GM06990 (cell line): ENCODE results near the gene EXTL1.

ENCODE experiments used
- DNase-seq: peaks from one replicate; pipeline ENCODE4 v3.0.0-alpha.2; 2011; ENCODE audit not compliant: insufficient read length; ENCODE audit errors: extremely low read depth
- H3K27me3 ChIP-seq: replicated peaks from 2 replicates; pipeline ENCODE4 v1.6.0; 2011; ENCODE audit warnings: low read length; ENCODE audit not compliant: control insufficient read depth, insufficient read depth
- H3K36me3 ChIP-seq: 2 replicates; pipeline ENCODE4 v1.5.1; 2011; ENCODE audit warnings: low read length; ENCODE audit not compliant: control insufficient read depth, insufficient read depth
- H3K4me3 ChIP-seq: replicated peaks from 2 replicates; pipeline ENCODE4 v1.5.1; 2011; ENCODE audit warnings: low read depth, mild to moderate bottlenecking, control low read depth, low read length
- CTCF ChIP-seq: IDR thresholded peaks from 2 replicates; pipeline ENCODE4 v1.5.1; 2011; ENCODE audit warnings: low read length, control low read depth, mild to moderate bottlenecking, inconsistent platforms; ENCODE audit not compliant: insufficient read depth, poor library complexity, severe bottlenecking

EXTL1 gene

GRCh38 chr1:26084091-26084561 lies 62.6 kb downstream of the EXTL1 start:
- Histone ChIP-seq H3K36me3 (no peaks in the 10 kb centered on the region), H3K27me3 (no peaks in the 10 kb centered on the region; the same call in 1 of the 2 replicates), H3K4me3 (no peak overlapping the region)
- TF ChIP-seq CTCF = no peak
- no peak for DNase-seq

GRCh38 chr1:26084844-26085243 lies 63.3 kb downstream of the EXTL1 start:
- no peak for TF ChIP-seq CTCF
- H3K4me3 ChIP-seq = no peak overlapping the region
- no peaks in the 10 kb centered on the region for H3K36me3 ChIP-seq
- no peaks in the 10 kb centered on the region; the same call in 1 of the 2 replicates for H3K27me3 ChIP-seq
- no peak for DNase-seq
